HS-5 (cell line): ENCODE measurements around the gene UPK3A.
"Not testable (repeated sequence)": the region's sequence is repeated elsewhere in the genome, so short reads cannot be mapped to it uniquely, and the experiment has no call there.

Experiments
- DNase-seq: peaks from one replicate; pipeline ENCODE4 v3.0.0-alpha.2; 2012; ENCODE audit warnings: low read depth

UPK3A gene

GRCh38 chr22:45309422-45310227 is 24.9 kb downstream of the UPK3A start, which contains the start of gene FAM118A:
Gene FAM118A, plus strand, starts transcription at chr22:45309934. Its CDS starts 12,446 bp downstream, at chr22:45322380.
- peak; percentile 55 for DNase-seq

- DNase-seq: no peak
Measured at GRCh38 chr22:45310331-45310976, 25.7 kb downstream of the UPK3A start.

- DNase-seq: no peak
Measured at GRCh38 chr22:45310977-45311531, 26.3 kb downstream of the UPK3A start.

- DNase-seq: no peak
Measured at GRCh38 chr22:45312415-45312814, 27.7 kb downstream of the UPK3A start.

- no peak for DNase-seq
Measured at GRCh38 chr22:45312856-45313255, 28.1 kb downstream of the UPK3A start.

GRCh38 chr22:45314054-45314721 is 29.4 kb downstream of the UPK3A start:
- no peak for DNase-seq

GRCh38 chr22:45314786-45315185 is 30.0 kb downstream of the UPK3A start:
- DNase-seq: no peak

GRCh38 chr22:45316796-45317526 is 32.2 kb downstream of the UPK3A start:
- no peak for DNase-seq

GRCh38 chr22:45317551-45318167 is 32.9 kb downstream of the UPK3A start:
- no peak for DNase-seq

GRCh38 chr22:45318168-45318557 is 33.4 kb downstream of the UPK3A start:
- DNase-seq: peak; percentile 25

- peak; percentile 14 for DNase-seq
Measured at GRCh38 chr22:45318558-45319323, 34.0 kb downstream of the UPK3A start.

- DNase-seq: no peak
Measured at GRCh38 chr22:45319324-45319685, 34.6 kb downstream of the UPK3A start.

GRCh38 chr22:45320357-45320976 is 35.7 kb downstream of the UPK3A start:
- no peak for DNase-seq

GRCh38 chr22:45321827-45322226 is 37.1 kb downstream of the UPK3A start:
- DNase-seq: no peak

GRCh38 chr22:45322873-45323525 is 38.2 kb downstream of the UPK3A start:
- no peak for DNase-seq

- no peak for DNase-seq
Measured at GRCh38 chr22:45323695-45324094, 38.9 kb downstream of the UPK3A start.

- DNase-seq: no peak
Measured at GRCh38 chr22:45324311-45324711, 39.6 kb downstream of the UPK3A start.

- not testable (repeated sequence) for DNase-seq
Measured at GRCh38 chr22:45328261-45328660, 43.5 kb downstream of the UPK3A start.

GRCh38 chr22:45328822-45329529 is 44.2 kb downstream of the UPK3A start:
- no peak for DNase-seq
